Stimulated activated CD8-positive, alpha-beta memory T cell treated with anti-CD3 and anti-CD28 coated beads, Interleukin-7, amount 100 ng/mL, for 1 hour (primary cell): ENCODE measurements around the gene DBX2.
"Not testable (repeated sequence)": the region's sequence is repeated elsewhere in the genome, so short reads cannot be mapped to it uniquely, and the experiment has no call there.

Experiments used
- DNase-seq, 2 donors: peaks; one replicate each; pipeline ENCODE4 v3.0.0-alpha.2; 2020; ENCODE audit warnings: low read depth in 2 of 2

DBX2 gene

DNA sequence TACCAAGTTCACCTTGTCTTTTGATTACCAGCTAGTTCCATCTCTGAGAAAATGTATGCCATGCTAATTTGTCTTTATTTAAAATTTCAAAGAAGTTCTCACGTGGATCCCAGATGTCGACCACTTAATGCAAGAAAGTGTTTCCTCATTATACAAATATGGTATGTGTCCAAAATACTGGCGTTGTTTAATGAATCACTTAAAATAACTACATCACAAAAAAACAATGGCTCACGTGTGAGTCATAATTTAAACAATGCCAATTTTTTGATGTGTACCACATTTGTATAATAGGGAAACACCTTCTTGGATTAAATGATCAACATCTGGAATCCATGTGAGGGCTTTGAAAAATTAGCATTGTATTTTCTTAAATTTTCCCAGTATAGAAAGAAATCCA lies 40.8 kb downstream of the DBX2 start:
- DNase-seq: no peak

DNA sequence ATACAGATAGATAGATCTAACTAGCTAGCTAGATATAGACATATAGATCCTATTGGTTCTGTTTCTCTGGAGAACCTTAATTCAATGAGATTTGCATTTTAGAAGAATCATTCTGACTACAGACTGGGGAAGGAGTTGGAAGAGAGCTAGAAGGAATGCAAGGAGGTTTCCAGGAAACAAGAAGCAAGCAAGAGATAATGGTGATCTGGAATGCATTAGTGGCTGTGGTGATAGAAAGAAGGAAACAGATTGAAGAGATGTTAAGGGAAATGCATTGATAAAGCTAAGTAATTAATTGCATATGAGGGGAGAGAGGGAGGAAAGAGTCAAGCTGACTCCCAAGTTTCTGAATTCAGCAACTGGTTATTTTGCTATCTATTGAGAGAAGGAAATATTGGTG lies 42.7 kb downstream of the DBX2 start:
- DNase-seq: no peak

DNA sequence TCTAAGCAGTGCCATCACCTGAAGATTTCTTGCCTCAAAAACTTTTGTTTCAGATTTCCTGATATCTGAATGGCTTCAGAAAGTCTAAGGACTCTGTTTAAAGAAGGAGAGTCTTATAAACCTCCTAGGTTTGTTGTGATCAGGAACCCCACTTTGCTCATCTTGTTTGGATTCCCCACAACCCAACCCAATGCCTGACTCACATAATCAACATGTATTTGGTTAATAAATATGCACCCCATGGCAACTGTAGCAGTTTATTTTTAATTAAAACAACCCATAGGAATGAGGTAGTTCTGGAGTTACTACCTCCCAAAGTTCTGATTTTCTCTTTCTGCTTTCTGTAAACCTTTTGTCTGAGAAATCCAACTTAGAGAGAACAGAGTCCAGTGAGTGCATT lies 51.5 kb downstream of the DBX2 start:
- DNase-seq: no peak

DNA sequence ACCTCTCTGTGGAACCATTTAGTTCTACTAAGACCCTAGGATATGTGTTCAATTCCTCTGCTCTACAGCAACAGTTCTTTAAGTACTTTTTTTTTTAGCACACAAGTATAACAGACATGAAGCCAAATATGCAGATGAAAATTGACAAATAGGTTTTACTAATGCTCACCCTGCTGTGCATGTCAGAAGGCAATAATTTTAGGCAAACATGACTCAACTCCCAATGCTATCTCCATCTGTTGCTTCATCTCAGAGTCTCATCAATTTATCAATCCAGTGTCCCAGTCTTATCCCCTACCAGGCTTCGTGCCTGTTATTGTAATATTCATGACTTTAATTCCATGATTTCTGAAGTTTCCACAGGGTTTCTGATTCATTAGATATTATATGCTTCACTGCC lies 57.7 kb downstream of the DBX2 start:
- DNase-seq: no peak

DNA sequence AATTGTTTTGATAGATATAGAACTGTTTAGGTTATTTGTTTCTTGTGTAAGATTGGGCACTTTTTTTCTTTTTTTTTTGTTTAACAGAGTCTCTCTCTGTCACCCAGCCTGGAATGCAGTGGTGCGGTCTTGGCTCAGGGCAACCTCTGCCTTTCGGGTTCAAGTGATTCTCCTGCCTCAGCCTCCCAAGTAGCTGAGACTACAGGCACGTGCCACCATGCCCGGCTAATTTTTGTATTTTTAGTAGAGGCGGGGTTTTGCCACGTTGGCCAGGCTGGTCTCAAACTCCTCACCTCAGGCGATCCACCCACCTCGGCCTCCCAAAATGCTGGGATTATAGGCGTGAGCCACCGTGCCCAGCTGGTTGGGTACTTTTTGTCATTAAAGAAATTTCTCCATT lies 66.0 kb downstream of the DBX2 start:
- DNase-seq: not testable (repeated sequence)

DNA sequence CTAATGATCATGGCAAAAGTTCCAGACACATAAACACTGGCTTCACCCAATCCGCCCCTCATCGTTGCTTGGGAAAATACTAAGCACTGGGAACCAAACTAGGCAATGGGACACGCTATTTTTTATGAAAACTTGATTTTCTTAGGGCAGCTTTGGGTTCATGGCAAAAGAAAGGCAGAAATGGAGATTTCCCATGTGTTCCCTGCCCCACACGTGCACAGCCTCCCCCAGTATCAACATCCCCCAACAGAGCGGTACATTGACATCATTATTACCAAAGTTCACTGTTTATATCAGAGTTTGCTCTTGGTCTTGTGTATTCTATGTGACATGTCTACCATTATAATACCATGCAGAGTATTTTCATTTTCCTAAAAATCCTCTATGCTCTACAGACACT lies 71.0 kb downstream of the DBX2 start:
- DNase-seq: no peak

DNA sequence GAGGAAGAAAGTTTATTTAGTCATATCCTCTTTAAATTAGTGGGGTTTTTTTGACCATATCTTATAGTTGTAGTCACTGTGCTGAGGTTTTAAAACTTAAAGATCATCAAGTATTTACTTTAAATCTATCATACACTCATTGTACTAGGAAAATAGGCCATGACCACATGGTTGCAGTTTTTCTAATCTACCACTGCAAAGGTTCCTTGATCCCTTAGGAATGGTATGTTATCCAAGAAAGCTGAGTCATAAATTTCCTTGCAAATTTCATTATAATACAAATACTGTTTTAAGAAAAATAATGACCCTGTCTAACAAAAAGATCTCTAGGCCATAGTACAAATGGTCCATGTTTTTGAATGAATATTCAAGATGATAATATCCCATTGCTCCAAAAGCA lies 74.7 kb downstream of the DBX2 start:
- no peak for DNase-seq

DNA sequence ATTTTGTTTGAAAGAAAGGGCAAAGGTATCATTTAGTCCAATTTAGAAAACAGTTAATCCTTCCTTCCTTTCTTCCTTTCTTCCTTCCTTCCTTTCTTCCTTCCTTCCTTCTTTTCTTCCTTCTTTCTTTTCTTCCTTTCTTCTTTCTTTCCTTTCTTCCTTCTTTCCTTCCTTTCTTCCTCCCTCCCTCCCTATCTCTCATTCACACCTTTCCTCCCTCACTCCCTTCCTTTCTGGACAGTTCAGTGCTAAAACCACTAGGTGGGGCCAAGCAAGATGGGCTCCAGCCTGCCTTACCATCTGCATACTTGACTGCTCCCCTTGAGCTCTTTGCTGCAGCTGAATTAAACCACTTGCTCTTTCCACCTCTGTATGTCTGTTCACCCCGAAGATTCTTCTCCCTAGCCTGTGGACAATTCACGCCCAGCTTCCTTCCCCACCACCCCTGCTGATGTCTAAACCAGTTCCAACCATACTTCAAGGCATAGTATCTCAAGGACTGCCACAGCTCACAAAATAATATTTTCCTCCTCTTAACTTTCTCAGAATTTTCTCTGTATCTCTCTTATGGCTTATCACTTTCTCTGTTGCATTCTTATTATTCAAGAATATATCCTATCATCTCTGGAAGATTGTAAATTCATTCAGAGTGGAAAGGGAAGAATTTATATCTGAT lies 78.0 kb downstream of the DBX2 start:
- no peak for DNase-seq

DNA sequence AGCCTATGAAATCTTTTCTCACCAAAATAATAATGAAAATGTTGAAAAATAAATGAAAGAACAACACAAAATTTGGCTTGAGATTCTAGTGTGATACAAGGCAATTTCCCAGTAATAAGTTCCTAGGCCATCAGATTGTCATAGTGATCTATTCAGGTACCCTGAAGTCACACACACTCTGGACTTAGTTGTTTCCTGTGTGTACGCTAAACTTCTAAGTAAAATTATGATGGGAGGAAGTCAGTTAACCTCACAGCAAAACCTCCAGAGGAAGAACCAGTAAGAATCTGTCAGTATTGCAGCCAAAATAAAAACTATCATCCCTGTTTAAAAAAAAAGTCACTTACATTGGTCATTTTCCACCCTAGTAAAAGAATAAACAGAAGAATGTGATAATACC lies 81.9 kb downstream of the DBX2 start:
- DNase-seq: no peak
